GM19099 (cell line): Measurements from ENCODE around the gene OR10H1.

Source experiments
- POLR2A ChIP-seq: IDR thresholded peaks from 3 replicates; pipeline ENCODE4 v1.6.1; 2011; ENCODE audit warnings: low read depth; ENCODE audit not compliant: insufficient read length; ENCODE audit errors: extremely low read depth

Gene OR10H1

GRCh38 chr19:15776991-15777970 lies 38.2 kb downstream of the OR10H1 start:
- TF ChIP-seq POLR2A, result no peak

- TF ChIP-seq POLR2A, result no peak
Measured at GRCh38 chr19:15776264-15776663, 39.2 kb downstream of the OR10H1 start.

GRCh38 chr19:15775249-15775648 lies 40.2 kb downstream of the OR10H1 start:
- no peak for TF ChIP-seq POLR2A

GRCh38 chr19:15769586-15769985 lies 45.9 kb downstream of the OR10H1 start:
- TF ChIP-seq POLR2A, result no peak

GRCh38 chr19:15759962-15760565 lies 55.4 kb downstream of the OR10H1 start:
- TF ChIP-seq POLR2A, result no peak

GRCh38 chr19:15758379-15758778 lies 57.1 kb downstream of the OR10H1 start:
- no peak for TF ChIP-seq POLR2A
